Neural progenitor cell (in vitro differentiated cells): ENCODE results near the gene HTR1B. TPM values are rescaled to one million over a fixed set of nuclear protein-coding genes. Genes with fewer than 3 reads are reported as not detected.

Source experiments
- DNase-seq: peaks from one replicate; pipeline ENCODE4 v3.0.0-alpha.2; 2016; ENCODE audit warnings: low spot score
- H2AFZ ChIP-seq: fragments of 200-600 bp; sonication (generic); replicated peaks from 2 replicates; pipeline ENCODE4 v1.6.1; 2016; ENCODE audit warnings: antibody characterized with exemption
- H3F3A ChIP-seq: fragments of 200-600 bp; sonication (generic); 2 replicates; pipeline ENCODE4 v1.6.1; 2016; ENCODE audit warnings: antibody characterized with exemption, low read depth
- H3K27ac ChIP-seq: fragments of 200-600 bp; sonication (generic); 2 replicates; pipeline ENCODE4 v1.5.1; 2016; ENCODE audit warnings: mild to moderate bottlenecking
- H3K27me3 ChIP-seq: fragments of 200-600 bp; sonication (generic); 2 replicates; pipeline ENCODE4 v1.6.1; 2016; ENCODE audit warnings: mild to moderate bottlenecking, moderate library complexity
- H3K36me3 ChIP-seq: fragments of 200-600 bp; sonication (generic); 2 replicates; pipeline ENCODE4 v1.5.1; 2016
- H3K4me1 ChIP-seq: fragments of 200-600 bp; sonication (generic); 2 replicates; pipeline ENCODE4 v1.6.1; 2016; ENCODE audit warnings: mixed run types
- H3K4me2 ChIP-seq: fragments of 200-600 bp; sonication (generic); 2 replicates; pipeline ENCODE4 v1.6.1; 2016
- H3K4me3 ChIP-seq: fragments of 200-600 bp; sonication (generic); 2 replicates; pipeline ENCODE4 v1.5.1; 2016
- H3K79me2 ChIP-seq: fragments of 200-600 bp; sonication (generic); 2 replicates; pipeline ENCODE4 v1.6.1; 2016; ENCODE audit warnings: low read depth
- H3K9ac ChIP-seq: fragments of 200-600 bp; sonication (generic); 2 replicates; pipeline ENCODE4 v1.6.1; 2016
- H3K9me3 ChIP-seq: fragments of 200-600 bp; sonication (generic); 2 replicates; pipeline ENCODE4 v1.5.1; 2016; ENCODE audit warnings: low read depth
- H4K20me1 ChIP-seq: fragments of 200-600 bp; sonication (generic); 2 replicates; pipeline ENCODE4 v1.6.1; 2016; ENCODE audit warnings: low read depth
- H3K27ac Mint-ChIP-seq: 3 replicates; pipeline ENCODE4 v1.8.0; 2021; ENCODE audit warnings: mixed read lengths
- H3K27me3 Mint-ChIP-seq: 2 replicates; pipeline ENCODE4 v1.8.0; 2022; ENCODE audit warnings: low read depth, mild to moderate bottlenecking, inconsistent platforms, moderate library complexity, mixed read lengths; ENCODE audit not compliant: insufficient read depth
- H3K36me3 Mint-ChIP-seq: 3 replicates; pipeline ENCODE4 v1.8.0; 2021; ENCODE audit warnings: mixed read lengths
- H3K4me1 Mint-ChIP-seq: 3 replicates; pipeline ENCODE4 v1.8.0; 2021; ENCODE audit warnings: mixed read lengths
- H3K4me3 Mint-ChIP-seq: 3 replicates; pipeline ENCODE4 v1.8.0; 2021; ENCODE audit warnings: mild to moderate bottlenecking, moderate library complexity, mixed read lengths
- H3K9me3 Mint-ChIP-seq: 3 replicates; pipeline ENCODE4 v1.8.0; 2020; ENCODE audit warnings: mixed read lengths
- EZH2 ChIP-seq: fragments of 200-600 bp; sonication (generic); IDR thresholded peaks from 2 replicates; pipeline ENCODE4 v1.6.1; 2017; ENCODE audit warnings: antibody characterized with exemption, mild to moderate bottlenecking, moderate library complexity
- EZH2phosphoT487 ChIP-seq: fragments of 200-600 bp; sonication (generic); IDR thresholded peaks from 2 replicates; pipeline ENCODE4 v1.6.1; 2017; ENCODE audit warnings: antibody characterized with exemption
- total RNA-seq: library from RNA; depleted of rRNA; stranded (reverse); fragments of >200 nt; gene quantifications from 2 replicates; pipeline ENCODE4 v1.2.3, GENCODE V29; 2015; ENCODE audit warnings: low replicate concordance
- TF ChIP-seq, protein P1 (sequence below): fragments of 200-600 bp; sonication (generic); IDR thresholded peaks from 2 replicates; pipeline ENCODE4 v1.5.1; 2017; ENCODE audit warnings: antibody characterized with exemption, mild to moderate bottlenecking

HTR1B gene
- total RNA-seq, 1 donor from 2014 or later, result not detected

DNA sequence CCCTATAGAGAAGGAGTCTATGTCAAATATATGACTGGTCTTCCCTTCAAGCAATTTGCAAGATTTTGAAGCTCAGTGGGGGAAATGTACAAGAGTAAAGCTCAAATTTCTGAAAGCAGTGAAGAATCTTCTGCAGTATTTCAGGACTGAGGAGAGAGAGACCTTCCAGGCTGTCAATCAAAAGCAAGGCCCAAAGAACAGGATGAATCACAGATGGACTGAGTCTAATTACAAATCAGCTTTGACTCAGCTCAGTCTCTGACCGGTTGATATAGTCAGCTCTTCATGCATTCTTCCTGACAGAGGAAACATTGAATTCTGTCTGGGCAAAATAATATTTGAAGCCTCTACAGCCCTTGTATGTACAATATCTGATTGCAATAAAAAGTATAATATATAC lies 7.7 kb upstream of the HTR1B start:
- Histone ChIP-seq H3F3A (no peaks in the 10 kb centered on the region), H3K9me3 (no peaks in the 10 kb centered on the region), H4K20me1 (no peaks in the 10 kb centered on the region), H3K4me3 (no peak overlapping the region), H2AFZ (no peak overlapping the region), H3K27ac (no peak overlapping the region), H3K79me2 (no peaks in the 10 kb centered on the region), H3K4me2 (no peak overlapping the region), H3K27me3 (peaks cover 30% of the 10 kb centered on the region), H3K9ac (no peak overlapping the region), H3K36me3 (no peaks in the 10 kb centered on the region), H3K4me1 (peaks cover 5% of the 10 kb centered on the region)
- Mint-ChIP-seq H3K27me3 (peaks cover 2% of the 10 kb centered on the region), H3K36me3 (no peaks in the 10 kb centered on the region), H3K9me3 (no peaks in the 10 kb centered on the region), H3K4me3 (no peak overlapping the region), H3K4me1 (peaks cover under 1% of the 10 kb centered on the region), H3K27ac (no peak overlapping the region)
- TF ChIP-seq EZH2 (no peak), EZH2phosphoT487 (no peak)
- TF ChIP-seq, protein P1, sequence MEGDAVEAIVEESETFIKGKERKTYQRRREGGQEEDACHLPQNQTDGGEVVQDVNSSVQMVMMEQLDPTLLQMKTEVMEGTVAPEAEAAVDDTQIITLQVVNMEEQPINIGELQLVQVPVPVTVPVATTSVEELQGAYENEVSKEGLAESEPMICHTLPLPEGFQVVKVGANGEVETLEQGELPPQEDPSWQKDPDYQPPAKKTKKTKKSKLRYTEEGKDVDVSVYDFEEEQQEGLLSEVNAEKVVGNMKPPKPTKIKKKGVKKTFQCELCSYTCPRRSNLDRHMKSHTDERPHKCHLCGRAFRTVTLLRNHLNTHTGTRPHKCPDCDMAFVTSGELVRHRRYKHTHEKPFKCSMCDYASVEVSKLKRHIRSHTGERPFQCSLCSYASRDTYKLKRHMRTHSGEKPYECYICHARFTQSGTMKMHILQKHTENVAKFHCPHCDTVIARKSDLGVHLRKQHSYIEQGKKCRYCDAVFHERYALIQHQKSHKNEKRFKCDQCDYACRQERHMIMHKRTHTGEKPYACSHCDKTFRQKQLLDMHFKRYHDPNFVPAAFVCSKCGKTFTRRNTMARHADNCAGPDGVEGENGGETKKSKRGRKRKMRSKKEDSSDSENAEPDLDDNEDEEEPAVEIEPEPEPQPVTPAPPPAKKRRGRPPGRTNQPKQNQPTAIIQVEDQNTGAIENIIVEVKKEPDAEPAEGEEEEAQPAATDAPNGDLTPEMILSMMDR, result no peak
- no peak for DNase-seq

DNA sequence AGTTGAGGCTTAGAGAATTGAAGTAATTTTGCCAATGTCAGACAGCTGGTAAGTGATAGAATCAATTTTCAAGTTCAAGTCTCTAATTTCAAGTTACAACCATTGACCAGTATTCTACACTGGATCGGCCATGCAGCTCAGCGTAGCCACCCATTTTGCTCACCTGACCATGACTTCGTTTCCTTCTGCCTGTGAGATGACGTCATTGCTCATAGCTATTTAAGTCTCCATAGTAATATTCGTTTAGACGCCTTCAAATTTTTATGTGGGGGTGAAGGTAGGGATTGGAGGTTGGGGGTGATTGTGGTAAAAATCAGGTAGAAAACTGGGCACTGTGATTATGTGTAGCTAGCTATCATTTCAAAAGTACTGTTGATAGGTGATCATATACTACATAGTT lies 5.6 kb upstream of the HTR1B start:
- no peak overlapping the region for H2AFZ ChIP-seq
- H3K36me3 ChIP-seq, result no peaks in the 10 kb centered on the region
- H3K27me3 Mint-ChIP-seq, result peaks cover 13% of the 10 kb centered on the region
- H3F3A ChIP-seq, result no peaks in the 10 kb centered on the region
- DNase-seq, result no peak
- no peak overlapping the region for H3K27ac Mint-ChIP-seq
- no peak overlapping the region for H3K4me3 ChIP-seq
- no peak overlapping the region for H3K4me2 ChIP-seq
- no peaks in the 10 kb centered on the region for H4K20me1 ChIP-seq
- H3K27me3 ChIP-seq, result peaks cover 50% of the 10 kb centered on the region
- no peaks in the 10 kb centered on the region for H3K9me3 ChIP-seq
- H3K79me2 ChIP-seq, result no peaks in the 10 kb centered on the region
- H3K4me1 Mint-ChIP-seq, result peaks cover 9% of the 10 kb centered on the region
- TF ChIP-seq, protein P1, result no peak
- TF ChIP-seq EZH2 (no peak), EZH2phosphoT487 (no peak)
- no peak overlapping the region for H3K9ac ChIP-seq
- H3K4me1 ChIP-seq, result peaks cover 5% of the 10 kb centered on the region
- no peak overlapping the region for H3K27ac ChIP-seq
- H3K4me3 Mint-ChIP-seq, result no peak overlapping the region
- no peaks in the 10 kb centered on the region for H3K9me3 Mint-ChIP-seq
- no peaks in the 10 kb centered on the region for H3K36me3 Mint-ChIP-seq

DNA sequence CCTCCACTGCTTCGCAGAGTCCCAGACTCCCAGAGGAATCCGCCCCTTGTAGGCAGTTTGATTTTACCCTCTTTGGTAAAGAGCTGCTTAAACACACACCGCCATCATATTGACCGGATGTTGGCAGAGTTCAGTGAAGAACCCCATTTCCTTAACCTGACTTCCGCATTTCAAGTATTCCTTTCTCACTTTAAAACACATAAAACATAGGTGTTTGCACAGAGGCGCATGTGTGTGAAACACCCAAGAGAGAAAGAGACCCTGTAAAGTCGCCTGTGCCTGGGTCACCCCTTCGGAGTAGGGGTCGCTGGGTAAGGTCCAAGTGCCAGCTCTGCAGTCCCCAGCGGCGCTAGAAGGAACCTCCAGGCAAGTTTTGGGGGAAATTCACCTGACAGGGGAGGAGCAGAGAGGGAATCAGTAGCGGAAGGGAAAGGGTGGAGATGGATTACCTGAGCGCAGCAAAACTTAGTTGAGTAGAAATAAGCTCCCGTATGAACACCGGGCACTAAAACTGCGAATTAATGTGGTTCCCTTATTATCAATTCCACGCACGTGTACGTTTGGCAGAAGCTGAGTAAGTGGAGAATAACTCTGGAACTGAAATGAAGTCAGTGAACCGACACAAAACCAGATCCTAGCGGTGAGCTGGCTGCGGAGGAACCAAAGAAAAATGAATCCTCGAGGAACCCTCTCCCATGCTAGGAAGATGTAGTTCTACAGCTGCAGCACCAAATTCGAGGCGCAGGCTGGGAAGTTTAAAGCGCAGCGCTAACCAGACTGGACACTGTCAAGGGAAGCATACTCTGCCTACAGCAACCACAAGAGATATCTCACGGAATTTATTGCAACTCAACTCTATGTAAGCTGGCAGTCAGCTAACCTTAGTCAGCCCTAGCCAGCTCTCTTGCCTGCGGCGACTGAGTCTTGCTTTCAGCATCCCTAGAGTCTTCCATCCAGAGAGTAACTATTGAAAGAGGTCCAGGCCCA lies 3.5 kb upstream of the HTR1B start:
- H3K27ac Mint-ChIP-seq, result no peak overlapping the region
- no peak overlapping the region for H3K27ac ChIP-seq
- H3K9ac ChIP-seq, result no peak overlapping the region

More for the DNA sequence above, 3.5 kb upstream of the HTR1B start:
- H3K4me2 ChIP-seq, result peak overlapping the region; percentile 84
- H3K4me1 Mint-ChIP-seq, result peaks cover 21% of the 10 kb centered on the region
- no peaks in the 10 kb centered on the region for H3K9me3 Mint-ChIP-seq
- H3K36me3 Mint-ChIP-seq, result no peaks in the 10 kb centered on the region
- peaks cover 34% of the 10 kb centered on the region for H3K27me3 Mint-ChIP-seq
- H4K20me1 ChIP-seq, result no peaks in the 10 kb centered on the region
- H3K79me2 ChIP-seq, result no peaks in the 10 kb centered on the region
- H3K27me3 ChIP-seq, result peaks cover 72% of the 10 kb centered on the region
- H3F3A ChIP-seq, result no peaks in the 10 kb centered on the region
- peaks cover 14% of the 10 kb centered on the region for H3K4me1 ChIP-seq
- peak; percentile 56 for DNase-seq
- no peaks in the 10 kb centered on the region for H3K9me3 ChIP-seq
- H3K36me3 ChIP-seq, result no peaks in the 10 kb centered on the region
- no peak for TF ChIP-seq EZH2phosphoT487
- TF ChIP-seq, protein P1, result peak; percentile 43
- H3K4me3 ChIP-seq, result peak overlapping the region; percentile 77
- peak overlapping the region; percentile 97 for H2AFZ ChIP-seq
- H3K4me3 Mint-ChIP-seq, result peak overlapping the region; percentile 82
